Suprapubic skin (tissue), 4 donors: ENCODE measurements around the gene PHF23.

Source experiments
- EP300 ChIP-seq: sonication (generic); formaldehyde crosslinking; IDR thresholded peaks from one replicate; pipeline ENCODE4 v1.6.1; 2017; ENCODE audit warnings: antibody characterized with exemption
- POLR2A ChIP-seq, 2 donors: fragments of 450-650 bp; IDR thresholded peaks; one replicate each; pipeline ENCODE4 v1.6.1; 2017; ENCODE audit warnings: antibody characterized with exemption in 2 of 2, mild to moderate bottlenecking in 2 of 2, moderate library complexity in 2 of 2
- POLR2AphosphoS5 ChIP-seq, 3 donors: sonication (generic); formaldehyde crosslinking; IDR thresholded peaks; one replicate each; pipeline ENCODE4 v1.6.1; 2017; ENCODE audit warnings: antibody characterized with exemption in 3 of 3
- TF ChIP-seq, protein P1 (sequence below), 2 donors: fragments of 200-600 bp in 1 of 2; fragments of 450-650 bp in 1 of 2; sonication (generic) in 1 of 2; IDR thresholded peaks; one replicate each; pipeline ENCODE4 v1.5.1; 2016 to 2019; ENCODE audit warnings: antibody characterized with exemption in 2 of 2, mild to moderate bottlenecking in 1 of 2, moderate library complexity in 1 of 2

- no peak for TF ChIP-seq POLR2A (IDR thresholded peaks at IDR 0.05)
- TF ChIP-seq, protein P1, sequence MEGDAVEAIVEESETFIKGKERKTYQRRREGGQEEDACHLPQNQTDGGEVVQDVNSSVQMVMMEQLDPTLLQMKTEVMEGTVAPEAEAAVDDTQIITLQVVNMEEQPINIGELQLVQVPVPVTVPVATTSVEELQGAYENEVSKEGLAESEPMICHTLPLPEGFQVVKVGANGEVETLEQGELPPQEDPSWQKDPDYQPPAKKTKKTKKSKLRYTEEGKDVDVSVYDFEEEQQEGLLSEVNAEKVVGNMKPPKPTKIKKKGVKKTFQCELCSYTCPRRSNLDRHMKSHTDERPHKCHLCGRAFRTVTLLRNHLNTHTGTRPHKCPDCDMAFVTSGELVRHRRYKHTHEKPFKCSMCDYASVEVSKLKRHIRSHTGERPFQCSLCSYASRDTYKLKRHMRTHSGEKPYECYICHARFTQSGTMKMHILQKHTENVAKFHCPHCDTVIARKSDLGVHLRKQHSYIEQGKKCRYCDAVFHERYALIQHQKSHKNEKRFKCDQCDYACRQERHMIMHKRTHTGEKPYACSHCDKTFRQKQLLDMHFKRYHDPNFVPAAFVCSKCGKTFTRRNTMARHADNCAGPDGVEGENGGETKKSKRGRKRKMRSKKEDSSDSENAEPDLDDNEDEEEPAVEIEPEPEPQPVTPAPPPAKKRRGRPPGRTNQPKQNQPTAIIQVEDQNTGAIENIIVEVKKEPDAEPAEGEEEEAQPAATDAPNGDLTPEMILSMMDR (IDR thresholded peaks at IDR 0.05), result no peak
- TF ChIP-seq EP300, result no peak
- TF ChIP-seq POLR2AphosphoS5 (IDR thresholded peaks at IDR 0.05), result no peak
Measured at GRCh38 chr17:7225711-7226331, 13.4 kb downstream of the PHF23 start.
